ENCODE results near the gene UGT2B10.

DNA sequence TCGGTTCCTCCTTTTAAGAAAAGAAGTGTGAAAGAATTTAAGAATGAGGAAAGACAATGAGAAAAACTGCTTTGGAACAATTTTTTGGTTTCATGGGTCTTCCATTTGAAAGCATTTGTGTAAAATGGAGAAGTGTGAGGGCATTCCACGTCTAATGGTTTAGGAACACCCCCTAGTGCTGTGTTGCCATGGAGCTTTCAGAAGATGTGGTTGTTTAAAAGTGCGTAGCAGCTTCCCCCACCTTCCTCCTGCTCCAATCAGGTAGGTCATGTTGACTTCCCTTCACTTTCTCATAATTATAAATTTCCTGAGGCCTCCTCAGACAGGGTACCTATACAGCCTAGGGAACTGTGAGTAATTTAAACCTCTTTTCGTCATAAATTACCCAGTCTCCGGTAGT, 50.0 kb downstream of the UGT2B10 start:
- TF ChIP-seq ZNF17 (CRISPR knock-in tag; IDR thresholded peaks at IDR 0.05) (no peak), KDM5A (IDR thresholded peaks at IDR 0.05; ENCODE audit: borderline replicate concordance, low read length) (no peak), ELF4 (CRISPR knock-in tag; IDR thresholded peaks at IDR 0.05; ENCODE audit: borderline replicate concordance) (no peak), GFI1 (CRISPR knock-in tag; IDR thresholded peaks at IDR 0.05; ENCODE audit: borderline replicate concordance) (no peak), ZNF512 (CRISPR knock-in tag; IDR thresholded peaks at IDR 0.05) (no peak), IRF2 (CRISPR knock-in tag; IDR thresholded peaks at IDR 0.05) (no peak), POLR2A (IDR thresholded peaks at IDR 0.05; ENCODE audit: insufficient read depth in 1 of 2, low read depth in 2 of 2, low read length in 2 of 2) (no peak)
- TF ChIP-seq, protein P1, sequence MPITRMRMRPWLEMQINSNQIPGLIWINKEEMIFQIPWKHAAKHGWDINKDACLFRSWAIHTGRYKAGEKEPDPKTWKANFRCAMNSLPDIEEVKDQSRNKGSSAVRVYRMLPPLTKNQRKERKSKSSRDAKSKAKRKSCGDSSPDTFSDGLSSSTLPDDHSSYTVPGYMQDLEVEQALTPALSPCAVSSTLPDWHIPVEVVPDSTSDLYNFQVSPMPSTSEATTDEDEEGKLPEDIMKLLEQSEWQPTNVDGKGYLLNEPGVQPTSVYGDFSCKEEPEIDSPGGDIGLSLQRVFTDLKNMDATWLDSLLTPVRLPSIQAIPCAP (CRISPR knock-in tag; IDR thresholded peaks at IDR 0.05; ENCODE audit: low read depth), result no peak
